GM19043 (cell line): ENCODE data around the gene TMEM115.

ENCODE experiments used
- ATAC-seq: cut with Tn5 transposase; IDR thresholded peaks from one replicate; pipeline ENCODE4 v1.9.1; 2021; ENCODE audit warnings: low read depth; ENCODE audit not compliant: unreplicated experiment

Gene TMEM115

GRCh38 chr3:50336452-50337174 lies 22.7 kb downstream of the TMEM115 start:
- ATAC-seq = peak; percentile 22

GRCh38 chr3:50334339-50335075 lies 24.8 kb downstream of the TMEM115 start:
- no peak for ATAC-seq

- ATAC-seq = no peak
These were observed 25.5 kb downstream of the TMEM115 start for GRCh38 chr3:50333744-50334328.

- ATAC-seq = no peak
These were observed 27.9 kb downstream of the TMEM115 start for GRCh38 chr3:50331364-50331907.

- ATAC-seq = no peak
These were observed 29.0 kb downstream of the TMEM115 start for GRCh38 chr3:50330330-50330729.

- ATAC-seq = peak; percentile 88
These were observed 31.2 kb downstream of the TMEM115 start, which contains the start of gene TUSC2 for GRCh38 chr3:50327943-50328691. Gene TUSC2, minus strand, starts transcription at chr3:50328223. Its CDS starts 124 bp downstream, at chr3:50328099.

GRCh38 chr3:50327129-50327528 lies 32.2 kb downstream of the TMEM115 start:
- ATAC-seq = no peak

- no peak for ATAC-seq
These were observed 33.2 kb downstream of the TMEM115 start for GRCh38 chr3:50326182-50326541.

GRCh38 chr3:50325497-50326181 lies 33.7 kb downstream of the TMEM115 start:
- no peak for ATAC-seq

GRCh38 chr3:50325113-50325480 lies 34.2 kb downstream of the TMEM115 start:
- ATAC-seq = no peak

- no peak for ATAC-seq
These were observed 34.8 kb downstream of the TMEM115 start for GRCh38 chr3:50324351-50325112.

- ATAC-seq = no peak
These were observed 35.6 kb downstream of the TMEM115 start for GRCh38 chr3:50323614-50324199.

- no peak for ATAC-seq
These were observed 36.2 kb downstream of the TMEM115 start for GRCh38 chr3:50323092-50323600.

GRCh38 chr3:50322386-50323091 lies 36.8 kb downstream of the TMEM115 start, which contains the start of gene HYAL2:
Gene HYAL2, minus strand, starts transcription at chr3:50322745. Its CDS starts 2,256 bp downstream, at chr3:50320489.
- ATAC-seq = no peak

GRCh38 chr3:50322115-50322385 lies 37.3 kb downstream of the TMEM115 start:
- no peak for ATAC-seq

- ATAC-seq = peak; percentile 79
These were observed 37.8 kb downstream of the TMEM115 start for GRCh38 chr3:50321336-50322114.

- ATAC-seq = peak; percentile 46
These were observed 38.4 kb downstream of the TMEM115 start for GRCh38 chr3:50320853-50321335.
